ENCODE results near the gene SLC6A6.

DNA sequence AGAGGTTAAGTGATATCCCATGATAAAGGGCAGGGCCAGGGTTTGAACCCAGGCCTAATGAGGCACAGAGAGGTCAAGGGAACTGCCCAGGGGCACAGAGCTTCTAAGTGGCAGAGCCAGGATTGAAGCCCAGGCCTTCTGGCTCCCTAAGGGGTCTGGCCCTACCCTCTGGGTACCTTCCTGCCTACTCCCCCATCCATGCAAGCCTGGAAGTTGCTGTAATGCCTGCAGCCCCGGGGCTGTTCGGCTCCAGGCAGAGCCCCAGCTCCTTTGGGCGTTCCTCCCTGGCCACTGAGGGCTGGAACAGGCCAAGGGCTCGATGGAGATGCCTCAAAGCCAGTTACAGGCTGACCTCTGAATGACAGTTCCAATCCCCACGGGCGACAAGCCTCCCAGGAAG lies 133.2 kb downstream of the SLC6A6 start:
- no peak for TF ChIP-seq GATA2 (IDR thresholded peaks at IDR 0.05; ENCODE audit: low read depth, low read length)
- TF ChIP-seq GATA3 (IDR thresholded peaks at IDR 0.05; ENCODE audit: low read depth, low read length) = no peak

Data from SH-SY5Y (cell line).